Glutamatergic neuron (in vitro differentiated cells): ENCODE measurements around the gene SPIRE1. TPM values are rescaled to one million over a fixed set of nuclear protein-coding genes. Genes with fewer than 3 reads are reported as not detected.

Experiments used
- DNase-seq: peaks from one replicate; pipeline ENCODE4 v3.0.0; 2022
- H3K27ac Mint-ChIP-seq: one replicate; pipeline ENCODE4 v1.8.0; 2020; ENCODE audit warnings: mild to moderate bottlenecking, mixed read lengths, inconsistent platforms; ENCODE audit not compliant: unreplicated experiment
- H3K27me3 Mint-ChIP-seq: one replicate; pipeline ENCODE4 v1.8.0; 2020; ENCODE audit warnings: mild to moderate bottlenecking, moderate library complexity, mixed read lengths, inconsistent platforms; ENCODE audit not compliant: unreplicated experiment
- H3K36me3 Mint-ChIP-seq: one replicate; pipeline ENCODE4 v1.8.0; 2020; ENCODE audit warnings: mild to moderate bottlenecking, mixed read lengths, inconsistent platforms; ENCODE audit not compliant: unreplicated experiment
- H3K4me1 Mint-ChIP-seq: one replicate; pipeline ENCODE4 v1.8.0; 2020; ENCODE audit warnings: mild to moderate bottlenecking, low read depth, mixed read lengths, inconsistent platforms; ENCODE audit not compliant: unreplicated experiment
- H3K4me3 Mint-ChIP-seq: one replicate; pipeline ENCODE4 v1.8.0; 2020; ENCODE audit warnings: mild to moderate bottlenecking, mixed read lengths, inconsistent platforms; ENCODE audit not compliant: unreplicated experiment
- H3K9me3 Mint-ChIP-seq: one replicate; pipeline ENCODE4 v1.8.0; 2020; ENCODE audit warnings: mild to moderate bottlenecking, moderate library complexity, mixed read lengths, inconsistent platforms; ENCODE audit not compliant: unreplicated experiment
- CTCF ChIP-seq: fragments of 200-600 bp; sonication (generic); IDR thresholded peaks from one replicate; pipeline ENCODE4 v1.5.0; 2021; ENCODE audit not compliant: partially characterized antibody, unreplicated experiment
- total RNA-seq: library from RNA; stranded (reverse); fragmentation: NEBNext Ultra II Directional; extraction: Animal tissue kit (Norgen Biotek cat#: 25700); gene quantifications from one replicate; pipeline ENCODE4 v1.2.1, GENCODE V29; 2021; ENCODE audit not compliant: unreplicated experiment

SPIRE1 gene
- total RNA-seq, 1 donor from 2014 or later = 29.9 TPM

- Mint-ChIP-seq H3K27me3 (no peaks in the 10 kb centered on the region), H3K9me3 (no peaks in the 10 kb centered on the region), H3K27ac (no peak overlapping the region), H3K4me3 (no peak overlapping the region), H3K4me1 (no peaks in the 10 kb centered on the region), H3K36me3 (no peaks in the 10 kb centered on the region)
- no peak for TF ChIP-seq CTCF
- no peak for DNase-seq
Measured at GRCh38 chr18:12686100-12686499, 28.2 kb upstream of the SPIRE1 start.

GRCh38 chr18:12679183-12679786 is 21.4 kb upstream of the SPIRE1 start:
- no peak for DNase-seq
- no peaks in the 10 kb centered on the region for H3K36me3 Mint-ChIP-seq
- no peak for TF ChIP-seq CTCF
- H3K27me3 Mint-ChIP-seq = no peaks in the 10 kb centered on the region
- peak overlapping the region; percentile 31 for H3K27ac Mint-ChIP-seq
- H3K4me1 Mint-ChIP-seq = no peaks in the 10 kb centered on the region
- H3K9me3 Mint-ChIP-seq = no peaks in the 10 kb centered on the region
- no peak overlapping the region for H3K4me3 Mint-ChIP-seq

- DNase-seq = no peak
- Mint-ChIP-seq H3K4me3 (no peak overlapping the region), H3K27me3 (no peaks in the 10 kb centered on the region), H3K36me3 (no peaks in the 10 kb centered on the region), H3K9me3 (peaks cover 2% of the 10 kb centered on the region), H3K4me1 (no peaks in the 10 kb centered on the region), H3K27ac (no peak overlapping the region)
- TF ChIP-seq CTCF = no peak
Measured at GRCh38 chr18:12668041-12668440, 10.1 kb upstream of the SPIRE1 start.

- H3K27me3 Mint-ChIP-seq = peaks cover 5% of the 10 kb centered on the region
- H3K36me3 Mint-ChIP-seq = no peaks in the 10 kb centered on the region
- peaks cover 10% of the 10 kb centered on the region for H3K9me3 Mint-ChIP-seq
- peak; percentile 46 for DNase-seq
- H3K27ac Mint-ChIP-seq = no peak overlapping the region
- peaks cover 11% of the 10 kb centered on the region for H3K4me1 Mint-ChIP-seq
- peak; percentile 78 for TF ChIP-seq CTCF
- H3K4me3 Mint-ChIP-seq = peak overlapping the region; percentile 21
Measured at GRCh38 chr18:12659904-12660605, 2.1 kb upstream of the SPIRE1 start.

GRCh38 chr18:12658426-12659138 is 675 bp upstream of the SPIRE1 start:
- Mint-ChIP-seq H3K4me3 (peak overlapping the region; percentile 95), H3K27ac (peak overlapping the region; percentile 48), H3K4me1 (peaks cover 11% of the 10 kb centered on the region), H3K9me3 (peaks cover 10% of the 10 kb centered on the region), H3K27me3 (peaks cover 5% of the 10 kb centered on the region), H3K36me3 (no peaks in the 10 kb centered on the region)
- no peak for TF ChIP-seq CTCF
- peak; percentile 68 for DNase-seq
